HG02981 (cell line): ENCODE results near the gene PTPN1.
"Not testable (repeated sequence)": the region's sequence is repeated elsewhere in the genome, so short reads cannot be mapped to it uniquely, and the experiment has no call there.

ENCODE experiments used
- ATAC-seq: cut with Tn5 transposase; IDR thresholded peaks from one replicate; pipeline ENCODE4 v1.9.1; 2021; ENCODE audit warnings: mild to moderate bottlenecking, moderate library complexity; ENCODE audit not compliant: unreplicated experiment

The PTPN1 gene

GRCh38 chr20:50552979-50553378 is 42.8 kb downstream of the PTPN1 start:
- ATAC-seq, result no peak

GRCh38 chr20:50554694-50555579 is 44.8 kb downstream of the PTPN1 start:
- ATAC-seq, result no peak

- no peak for ATAC-seq
These were observed 45.5 kb downstream of the PTPN1 start for GRCh38 chr20:50555662-50556061.

GRCh38 chr20:50557549-50558134 is 47.5 kb downstream of the PTPN1 start:
- ATAC-seq, result no peak

- no peak for ATAC-seq
These were observed 48.3 kb downstream of the PTPN1 start for GRCh38 chr20:50558483-50558925.

GRCh38 chr20:50559149-50559548 is 49.0 kb downstream of the PTPN1 start:
- no peak for ATAC-seq

GRCh38 chr20:50559856-50560638 is 49.9 kb downstream of the PTPN1 start:
- ATAC-seq, result no peak

GRCh38 chr20:50560867-50561266 is 50.7 kb downstream of the PTPN1 start:
- ATAC-seq, result no peak

GRCh38 chr20:50561379-50562078 is 51.3 kb downstream of the PTPN1 start:
- no peak for ATAC-seq

- ATAC-seq, result no peak
These were observed 52.1 kb downstream of the PTPN1 start for GRCh38 chr20:50562262-50562701.

GRCh38 chr20:50563133-50563944 is 53.2 kb downstream of the PTPN1 start:
- ATAC-seq, result no peak

- no peak for ATAC-seq
These were observed 55.2 kb downstream of the PTPN1 start for GRCh38 chr20:50565383-50565782.

- no peak for ATAC-seq
These were observed 55.7 kb downstream of the PTPN1 start for GRCh38 chr20:50565871-50566270.

- ATAC-seq, result no peak
These were observed 57.8 kb downstream of the PTPN1 start for GRCh38 chr20:50567860-50568548.

- no peak for ATAC-seq
These were observed 58.4 kb downstream of the PTPN1 start for GRCh38 chr20:50568549-50568942.

GRCh38 chr20:50569487-50569863 is 59.3 kb downstream of the PTPN1 start:
- ATAC-seq, result not testable (repeated sequence)

GRCh38 chr20:50569864-50570836 is 60.0 kb downstream of the PTPN1 start:
- no peak for ATAC-seq

GRCh38 chr20:50571466-50571865 is 61.3 kb downstream of the PTPN1 start:
- ATAC-seq, result no peak
